ENCODE data around the gene PSMG1. TPM values are rescaled to one million over a fixed set of nuclear protein-coding genes. Genes with fewer than 3 reads are reported as not detected.

Gene PSMG1
- total RNA-seq, 1 donor from 2014 or later, result 61.9 TPM

DNA sequence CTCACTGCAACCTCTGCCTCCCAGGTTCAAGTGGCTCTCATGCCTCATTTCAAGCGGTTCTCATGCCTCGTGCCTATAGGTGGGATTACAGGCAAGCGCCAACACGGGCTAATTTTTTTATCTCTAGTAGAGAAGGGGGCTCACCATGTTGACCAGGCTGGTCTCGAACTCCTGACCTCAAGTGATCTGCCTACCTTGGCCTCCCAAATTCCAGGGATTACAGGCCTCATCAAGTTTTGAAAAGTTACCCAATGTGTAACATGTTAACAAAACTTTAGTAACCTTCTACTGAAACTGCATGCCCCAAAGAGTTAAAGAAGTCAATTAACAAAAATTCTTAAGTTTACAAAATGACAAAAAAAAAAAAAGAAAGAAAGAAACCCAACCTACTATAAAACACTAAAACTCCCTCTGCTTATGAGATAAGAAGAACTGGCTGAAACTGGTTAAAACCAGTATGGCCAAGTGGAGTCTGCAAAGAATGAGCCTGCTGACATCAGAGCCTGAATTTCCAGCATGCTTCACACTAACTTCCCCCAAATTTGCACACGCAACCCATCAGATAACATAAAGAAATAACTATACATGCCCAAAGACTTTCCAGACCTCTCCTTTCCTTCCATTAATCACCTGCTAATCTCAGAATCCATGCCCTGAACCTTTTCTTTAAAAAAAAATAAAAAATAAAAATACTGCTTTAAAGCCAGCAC lies 25.5 kb upstream of the PSMG1 start:
- Histone ChIP-seq H3K27ac (ENCODE audit: low read depth, low read length) (no peak overlapping the region), H2AFZ (ENCODE audit: low read depth, low read length) (no peak overlapping the region), H3K4me2 (ENCODE audit: low read length) (no peak overlapping the region), H3K36me3 (ENCODE audit: insufficient read depth, low read length) (peaks cover 27% of the 10 kb centered on the region), H3K4me3 (ENCODE audit: insufficient read depth, low read depth, low read length) (no peak overlapping the region), H3K79me2 (ENCODE audit: insufficient read depth, low read length) (no peaks in the 10 kb centered on the region), H3K4me1 (ENCODE audit: insufficient read depth, low read length) (no peaks in the 10 kb centered on the region), H3K9me3 (ENCODE audit: insufficient read depth, low read depth, low read length) (no peaks in the 10 kb centered on the region), H4K20me1 (ENCODE audit: insufficient read depth, low read length) (no peaks in the 10 kb centered on the region), H3K27me3 (ENCODE audit: insufficient read depth, low read length) (no peaks in the 10 kb centered on the region), H3K9ac (ENCODE audit: low read length) (no peak overlapping the region)
- Mint-ChIP-seq H3K4me1 (ENCODE audit: low read depth, unreplicated experiment) (no peaks in the 10 kb centered on the region), H3K4me3 (ENCODE audit: unreplicated experiment) (no peak overlapping the region), H3K27me3 (ENCODE audit: low read depth, unreplicated experiment) (no peaks in the 10 kb centered on the region), H3K27ac (ENCODE audit: unreplicated experiment) (no peak overlapping the region), H3K9me3 (ENCODE audit: unreplicated experiment) (no peaks in the 10 kb centered on the region), H3K36me3 (ENCODE audit: low read depth, unreplicated experiment) (peaks cover 8% of the 10 kb centered on the region)
- DNase-seq (ENCODE audit: low read depth) (no peak), FAIRE-seq (no peak)
- TF ChIP-seq, protein P1, sequence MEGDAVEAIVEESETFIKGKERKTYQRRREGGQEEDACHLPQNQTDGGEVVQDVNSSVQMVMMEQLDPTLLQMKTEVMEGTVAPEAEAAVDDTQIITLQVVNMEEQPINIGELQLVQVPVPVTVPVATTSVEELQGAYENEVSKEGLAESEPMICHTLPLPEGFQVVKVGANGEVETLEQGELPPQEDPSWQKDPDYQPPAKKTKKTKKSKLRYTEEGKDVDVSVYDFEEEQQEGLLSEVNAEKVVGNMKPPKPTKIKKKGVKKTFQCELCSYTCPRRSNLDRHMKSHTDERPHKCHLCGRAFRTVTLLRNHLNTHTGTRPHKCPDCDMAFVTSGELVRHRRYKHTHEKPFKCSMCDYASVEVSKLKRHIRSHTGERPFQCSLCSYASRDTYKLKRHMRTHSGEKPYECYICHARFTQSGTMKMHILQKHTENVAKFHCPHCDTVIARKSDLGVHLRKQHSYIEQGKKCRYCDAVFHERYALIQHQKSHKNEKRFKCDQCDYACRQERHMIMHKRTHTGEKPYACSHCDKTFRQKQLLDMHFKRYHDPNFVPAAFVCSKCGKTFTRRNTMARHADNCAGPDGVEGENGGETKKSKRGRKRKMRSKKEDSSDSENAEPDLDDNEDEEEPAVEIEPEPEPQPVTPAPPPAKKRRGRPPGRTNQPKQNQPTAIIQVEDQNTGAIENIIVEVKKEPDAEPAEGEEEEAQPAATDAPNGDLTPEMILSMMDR (IDR thresholded peaks at IDR 0.05; ENCODE audit: insufficient read depth, low read depth, low read length), result no peak
- no peak for TF ChIP-seq EZH2 (IDR thresholded peaks at IDR 0.05; ENCODE audit: insufficient read depth, low read length)

GRCh38 chr21:39204134-39204533 lies 20.9 kb upstream of the PSMG1 start:
- Mint-ChIP-seq H3K27me3 (ENCODE audit: low read depth, unreplicated experiment) (no peaks in the 10 kb centered on the region), H3K27ac (ENCODE audit: unreplicated experiment) (no peak overlapping the region), H3K4me1 (ENCODE audit: low read depth, unreplicated experiment) (no peaks in the 10 kb centered on the region), H3K9me3 (ENCODE audit: unreplicated experiment) (no peaks in the 10 kb centered on the region), H3K36me3 (ENCODE audit: low read depth, unreplicated experiment) (peaks cover 9% of the 10 kb centered on the region), H3K4me3 (ENCODE audit: unreplicated experiment) (no peak overlapping the region)
- TF ChIP-seq, protein P1 (IDR thresholded peaks at IDR 0.05; ENCODE audit: insufficient read depth, low read depth, low read length), result peak; percentile 11
- no peak for TF ChIP-seq EZH2 (IDR thresholded peaks at IDR 0.05; ENCODE audit: insufficient read depth, low read length)
- Histone ChIP-seq H3K27ac (ENCODE audit: low read depth, low read length) (no peak overlapping the region), H4K20me1 (ENCODE audit: insufficient read depth, low read length) (peaks cover 6% of the 10 kb centered on the region), H3K27me3 (ENCODE audit: insufficient read depth, low read length) (no peaks in the 10 kb centered on the region), H3K4me2 (ENCODE audit: low read length) (no peak overlapping the region), H3K4me1 (ENCODE audit: insufficient read depth, low read length) (peaks cover under 1% of the 10 kb centered on the region), H3K4me3 (ENCODE audit: insufficient read depth, low read depth, low read length) (no peak overlapping the region), H3K9me3 (ENCODE audit: insufficient read depth, low read depth, low read length) (no peaks in the 10 kb centered on the region), H3K79me2 (ENCODE audit: insufficient read depth, low read length) (no peaks in the 10 kb centered on the region), H2AFZ (ENCODE audit: low read depth, low read length) (no peak overlapping the region), H3K36me3 (ENCODE audit: insufficient read depth, low read length) (peaks cover 31% of the 10 kb centered on the region), H3K9ac (ENCODE audit: low read length) (no peak overlapping the region)
- DNase-seq (ENCODE audit: low read depth) (no peak), FAIRE-seq (no peak)

- H3K79me2 ChIP-seq (ENCODE audit: insufficient read depth, low read length), result no peaks in the 10 kb centered on the region
- H3K9me3 Mint-ChIP-seq (ENCODE audit: unreplicated experiment), result no peaks in the 10 kb centered on the region
- peaks cover 41% of the 10 kb centered on the region for H3K36me3 ChIP-seq (ENCODE audit: insufficient read depth, low read length)
- peaks cover 3% of the 10 kb centered on the region for H3K4me1 Mint-ChIP-seq (ENCODE audit: low read depth, unreplicated experiment)
- no peak overlapping the region for H3K27ac Mint-ChIP-seq (ENCODE audit: unreplicated experiment)
- peaks cover 12% of the 10 kb centered on the region for H4K20me1 ChIP-seq (ENCODE audit: insufficient read depth, low read length)
- H3K9ac ChIP-seq (ENCODE audit: low read length), result no peak overlapping the region
- no peaks in the 10 kb centered on the region for H3K27me3 ChIP-seq (ENCODE audit: insufficient read depth, low read length)
- H3K4me2 ChIP-seq (ENCODE audit: low read length), result no peak overlapping the region
- no peak overlapping the region for H3K4me3 Mint-ChIP-seq (ENCODE audit: unreplicated experiment)
- no peaks in the 10 kb centered on the region for H3K9me3 ChIP-seq (ENCODE audit: insufficient read depth, low read depth, low read length)
- H3K4me1 ChIP-seq (ENCODE audit: insufficient read depth, low read length), result peaks cover 2% of the 10 kb centered on the region
- FAIRE-seq, result no peak
- DNase-seq (ENCODE audit: low read depth), result no peak
- H3K27ac ChIP-seq (ENCODE audit: low read depth, low read length), result no peak overlapping the region
- peaks cover 16% of the 10 kb centered on the region for H3K36me3 Mint-ChIP-seq (ENCODE audit: low read depth, unreplicated experiment)
- no peak overlapping the region for H3K4me3 ChIP-seq (ENCODE audit: insufficient read depth, low read depth, low read length)
- H3K27me3 Mint-ChIP-seq (ENCODE audit: low read depth, unreplicated experiment), result no peaks in the 10 kb centered on the region
- no peak overlapping the region for H2AFZ ChIP-seq (ENCODE audit: low read depth, low read length)
- TF ChIP-seq, protein P1 (IDR thresholded peaks at IDR 0.05; ENCODE audit: insufficient read depth, low read depth, low read length), result no peak
- TF ChIP-seq EZH2 (IDR thresholded peaks at IDR 0.05; ENCODE audit: insufficient read depth, low read length), result no peak
Observed at GRCh38 chr21:39198800-39199199, 15.5 kb upstream of the PSMG1 start.

All from astrocyte (in vitro differentiated cells and primary cell).